Measurements from ENCODE around the gene ZBTB18.

ZBTB18 gene

GRCh38 chr1:244092964-244093638 is 42.0 kb downstream of the ZBTB18 start:
- DNase-seq, result no peak

- DNase-seq, result no peak
Observed at GRCh38 chr1:244094880-244095528, 43.9 kb downstream of the ZBTB18 start.

DNA sequence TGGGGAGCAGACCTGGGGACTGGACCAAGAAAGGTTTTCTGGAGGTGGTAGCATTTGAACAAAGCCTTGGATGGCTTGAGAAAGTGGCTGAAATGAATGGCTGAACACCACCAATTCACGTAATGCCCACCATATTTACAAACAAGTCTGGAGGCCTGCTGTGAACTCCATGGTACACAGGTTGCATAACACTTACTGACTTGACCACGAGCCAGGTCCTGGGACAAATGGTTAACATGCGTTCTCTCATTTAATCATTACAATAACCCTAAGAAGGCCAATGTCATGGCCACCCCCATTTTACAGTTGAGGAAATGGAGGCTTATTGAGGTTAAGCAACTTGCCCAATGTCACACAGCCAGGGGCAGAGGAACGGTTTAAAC is 44.4 kb downstream of the ZBTB18 start:
- no peak for DNase-seq

DNA sequence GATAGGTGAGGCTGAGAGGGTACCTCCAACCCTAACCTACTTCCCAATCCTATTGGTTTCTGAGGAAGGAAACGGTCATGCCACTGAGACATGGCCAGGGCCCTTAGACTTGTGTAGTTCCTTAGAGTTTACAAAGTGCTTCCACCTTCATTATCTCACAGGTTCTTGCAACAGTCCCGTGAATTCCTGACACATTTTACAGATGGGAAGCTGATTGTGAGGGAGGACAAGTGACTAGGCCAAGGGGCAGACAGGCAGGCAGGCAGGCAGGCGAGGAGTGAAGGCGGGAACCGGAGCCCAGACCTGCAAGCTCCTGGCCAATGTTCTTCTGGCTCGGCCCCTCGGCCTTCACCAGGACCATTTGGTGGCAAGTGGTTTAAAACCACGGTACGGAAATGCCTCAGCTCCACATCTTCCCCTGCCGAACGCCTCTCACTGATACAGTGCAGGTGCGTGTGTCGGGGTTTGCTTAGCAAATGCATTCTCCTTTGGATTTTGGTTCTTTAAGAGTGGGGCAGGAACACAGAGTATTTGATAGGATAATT is 45.1 kb downstream of the ZBTB18 start:
- DNase-seq, result no peak

DNA sequence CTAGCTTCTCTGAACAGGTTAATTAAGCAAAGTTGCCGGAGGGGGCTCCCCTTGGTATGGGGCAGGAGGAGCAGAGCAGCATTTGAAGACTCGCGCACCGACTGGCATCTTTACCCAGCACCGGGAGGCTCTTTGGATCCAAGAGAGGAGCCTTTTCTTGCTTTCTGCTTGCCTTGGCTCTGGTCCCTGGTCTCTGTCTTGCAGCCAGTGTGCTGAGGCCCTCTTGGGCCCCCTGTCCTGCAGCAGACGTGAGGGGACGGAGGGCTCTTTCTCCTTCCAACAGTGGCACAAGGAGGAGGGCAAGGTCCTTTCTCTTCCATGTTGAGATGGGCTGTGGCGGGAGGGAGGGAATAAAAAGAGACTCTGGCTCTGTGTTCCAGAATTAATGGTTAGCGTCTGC is 45.6 kb downstream of the ZBTB18 start:
- DNase-seq, result no peak

DNA sequence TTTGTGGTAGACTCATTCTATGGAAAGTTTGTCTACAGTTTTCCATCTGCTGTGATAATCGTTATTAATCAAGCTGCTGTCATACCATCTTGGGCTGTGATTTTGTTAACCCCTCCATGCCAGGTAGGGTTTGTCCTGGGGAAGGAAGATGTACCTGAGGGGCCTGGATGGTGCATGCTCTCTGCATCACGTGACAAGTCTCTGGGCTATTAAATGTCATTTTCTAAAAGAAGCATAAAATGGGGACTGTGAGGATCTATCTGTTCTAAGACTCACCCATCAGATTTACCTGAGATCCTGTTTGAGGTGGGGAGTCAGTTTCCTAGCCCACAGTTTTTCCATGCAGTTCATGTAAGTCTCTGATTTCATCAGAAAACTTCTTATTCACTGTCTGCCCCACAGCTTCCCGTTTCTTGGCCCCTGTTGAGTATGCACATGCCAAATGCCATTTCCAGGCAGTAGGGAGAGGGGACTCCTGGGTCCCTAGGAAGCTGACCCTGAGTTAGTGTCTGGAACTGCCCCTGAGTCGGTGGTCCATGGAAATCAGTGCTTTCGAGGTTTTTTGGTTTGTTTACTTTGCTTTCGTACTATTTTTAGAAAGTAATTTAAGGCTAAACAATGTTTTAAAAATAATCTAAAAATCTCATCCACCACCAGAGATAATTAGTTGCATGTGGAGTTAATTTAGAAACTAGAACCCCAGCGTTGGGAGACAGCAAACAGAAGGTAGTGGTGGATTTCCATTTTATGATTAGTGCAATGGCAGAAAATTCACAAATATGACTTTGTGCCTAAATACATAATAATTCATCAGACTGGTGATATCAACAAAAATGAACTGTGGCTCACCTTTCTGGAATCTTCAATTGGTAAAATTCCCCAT is 46.7 kb downstream of the ZBTB18 start:
- no peak for DNase-seq

DNA sequence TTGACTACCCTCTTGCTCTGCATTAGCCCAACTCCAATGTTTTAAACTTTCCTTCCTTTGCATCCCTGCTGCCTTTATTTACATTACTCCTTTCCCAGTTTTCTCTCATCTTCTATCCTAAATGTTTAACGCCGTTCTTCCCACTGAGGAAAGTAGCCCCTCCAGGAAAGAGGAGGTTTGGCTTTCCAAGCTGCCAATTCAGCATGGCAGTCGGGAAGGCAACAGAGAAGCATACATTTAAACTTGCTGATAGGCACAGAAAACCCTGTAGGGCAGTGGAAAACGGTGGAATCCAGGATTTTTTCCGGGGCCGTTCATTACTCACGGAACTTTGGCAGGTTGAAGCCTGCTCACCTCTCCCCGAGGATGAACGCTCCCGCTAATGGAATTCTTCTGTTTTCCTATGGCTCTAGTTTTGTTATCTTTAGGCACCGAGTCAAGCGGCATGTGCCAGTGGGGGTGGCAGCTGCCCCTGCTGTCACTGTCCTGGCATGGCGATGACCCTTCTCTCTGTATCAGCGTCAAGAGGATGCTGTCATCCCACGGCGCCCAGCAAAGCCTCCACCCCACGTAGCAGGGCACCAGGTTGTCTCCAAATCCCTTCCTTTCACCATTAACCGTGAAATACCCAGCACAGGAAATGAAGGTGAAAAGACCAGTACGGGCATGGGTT is 48.3 kb downstream of the ZBTB18 start:
- no peak for DNase-seq

- no peak for DNase-seq
Observed at GRCh38 chr1:244100276-244100675, 49.2 kb downstream of the ZBTB18 start.

DNA sequence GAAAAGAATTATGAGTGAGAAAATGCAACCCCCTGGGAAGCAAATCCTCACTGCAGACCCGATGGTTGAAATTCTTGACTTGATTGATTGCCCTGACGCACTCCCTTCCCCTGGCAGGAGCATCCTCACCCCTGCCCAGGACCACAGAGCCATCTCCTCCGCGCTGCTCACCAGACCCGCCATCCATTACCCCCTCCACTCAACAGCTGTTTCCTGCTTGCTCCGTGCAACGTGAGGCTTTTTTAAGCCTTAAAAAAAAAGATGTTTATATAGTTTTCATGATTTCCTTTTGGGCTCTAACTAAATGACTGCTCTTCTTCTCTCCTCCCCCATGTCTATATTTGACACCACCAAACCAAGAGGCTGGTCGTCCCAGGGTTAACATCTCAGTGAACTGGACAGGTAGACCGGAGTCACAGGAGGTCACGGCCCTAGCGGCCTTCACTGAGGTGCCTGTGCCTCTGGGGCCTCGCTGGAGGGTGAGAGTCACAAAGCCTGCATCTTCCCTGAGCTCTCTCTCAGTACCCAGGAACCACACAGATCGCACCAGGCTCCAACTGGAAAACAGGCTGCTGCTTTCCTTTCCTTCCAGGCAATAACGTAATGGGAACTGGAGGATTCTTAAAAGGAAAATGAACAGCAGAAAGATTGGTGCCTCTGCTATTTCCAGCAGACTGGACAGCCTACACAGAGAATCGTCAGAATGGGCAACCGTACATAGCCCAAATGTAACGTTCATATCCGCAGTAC is 49.8 kb downstream of the ZBTB18 start:
- DNase-seq, result no peak

GRCh38 chr1:244102046-244102445 is 51.0 kb downstream of the ZBTB18 start:
- DNase-seq, result no peak

DNA sequence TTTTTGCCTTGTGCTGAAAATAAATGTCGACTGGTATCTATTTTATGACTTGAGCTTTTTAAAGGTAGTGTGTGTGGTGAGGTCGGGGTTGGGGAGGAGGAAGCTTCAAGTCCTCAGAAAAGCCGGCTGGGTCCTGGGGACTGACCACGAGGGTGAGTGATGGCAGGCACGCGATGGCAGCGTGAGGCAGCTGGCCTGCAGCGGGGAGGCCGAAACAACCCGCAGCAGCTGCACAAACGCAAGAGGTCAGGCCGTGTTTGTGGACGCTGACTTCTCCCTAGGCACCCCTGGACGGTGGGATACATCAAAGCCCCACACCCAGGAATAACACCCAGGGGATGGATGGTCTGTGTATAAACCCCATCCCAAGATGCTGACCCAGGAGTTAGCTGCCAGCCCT is 51.4 kb downstream of the ZBTB18 start:
- DNase-seq, result no peak

DNA sequence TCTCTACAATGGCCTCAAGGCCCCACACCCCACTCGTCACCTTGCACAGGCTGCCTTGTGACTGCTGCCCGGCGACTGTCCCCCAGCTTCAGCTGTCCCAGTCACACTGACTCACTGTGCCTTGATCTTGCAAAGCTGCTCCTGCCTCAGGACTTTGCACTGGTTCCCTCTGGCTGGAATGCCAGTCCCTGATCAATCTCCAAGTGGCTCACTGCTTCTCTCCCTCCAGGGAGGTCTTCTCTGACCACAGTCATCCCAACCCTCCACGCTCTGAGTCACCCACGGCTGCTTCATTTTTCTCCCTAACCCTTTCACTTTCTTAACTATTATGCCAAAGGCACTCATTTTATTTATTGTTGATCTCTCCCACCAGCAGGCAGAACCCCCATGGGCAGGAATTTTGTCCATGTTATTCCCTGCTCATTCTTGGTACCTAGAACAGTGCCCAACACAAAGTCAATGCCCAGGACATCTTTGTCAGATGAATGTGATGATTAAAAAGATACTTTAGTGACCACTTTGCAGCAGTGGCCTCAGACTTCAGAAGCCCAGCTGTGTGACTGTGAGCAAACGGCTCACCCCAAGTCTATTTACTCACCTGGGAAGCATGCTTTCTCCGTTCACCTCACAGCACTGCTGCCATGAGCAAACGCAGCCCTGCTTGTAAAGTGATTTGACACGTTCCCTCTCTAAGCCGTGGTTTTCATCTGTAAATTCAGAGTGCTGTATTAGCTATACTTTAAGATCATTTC is 53.4 kb downstream of the ZBTB18 start:
- DNase-seq, result no peak

DNA sequence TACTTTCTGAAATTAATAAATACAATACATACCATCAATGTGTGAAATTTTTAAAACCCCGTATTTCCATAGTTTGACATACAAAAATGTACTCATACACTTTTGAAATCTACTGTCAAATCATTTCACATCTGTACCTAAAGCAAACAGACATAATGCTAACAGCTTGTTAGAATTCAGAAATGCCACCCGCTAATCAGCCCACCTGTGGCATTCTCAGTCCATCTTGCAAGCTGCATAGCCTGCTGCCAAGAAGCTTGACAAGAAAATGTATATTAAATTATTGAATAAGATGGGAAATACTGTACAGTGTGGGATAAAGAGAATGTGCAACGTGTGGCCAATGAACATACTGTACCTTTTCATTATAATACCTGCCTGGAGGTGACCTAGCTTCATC is 55.1 kb downstream of the ZBTB18 start:
- no peak for DNase-seq
